GM12801 (cell line): ENCODE measurements around the gene ITGA8.

Experiments used
- TF ChIP-seq, protein P1 (sequence below): IDR thresholded peaks from one replicate; pipeline ENCODE4 v1.5.1; 2011; ENCODE audit warnings: control low read depth; ENCODE audit not compliant: insufficient read length; ENCODE audit errors: extremely low read depth

The ITGA8 gene

DNA sequence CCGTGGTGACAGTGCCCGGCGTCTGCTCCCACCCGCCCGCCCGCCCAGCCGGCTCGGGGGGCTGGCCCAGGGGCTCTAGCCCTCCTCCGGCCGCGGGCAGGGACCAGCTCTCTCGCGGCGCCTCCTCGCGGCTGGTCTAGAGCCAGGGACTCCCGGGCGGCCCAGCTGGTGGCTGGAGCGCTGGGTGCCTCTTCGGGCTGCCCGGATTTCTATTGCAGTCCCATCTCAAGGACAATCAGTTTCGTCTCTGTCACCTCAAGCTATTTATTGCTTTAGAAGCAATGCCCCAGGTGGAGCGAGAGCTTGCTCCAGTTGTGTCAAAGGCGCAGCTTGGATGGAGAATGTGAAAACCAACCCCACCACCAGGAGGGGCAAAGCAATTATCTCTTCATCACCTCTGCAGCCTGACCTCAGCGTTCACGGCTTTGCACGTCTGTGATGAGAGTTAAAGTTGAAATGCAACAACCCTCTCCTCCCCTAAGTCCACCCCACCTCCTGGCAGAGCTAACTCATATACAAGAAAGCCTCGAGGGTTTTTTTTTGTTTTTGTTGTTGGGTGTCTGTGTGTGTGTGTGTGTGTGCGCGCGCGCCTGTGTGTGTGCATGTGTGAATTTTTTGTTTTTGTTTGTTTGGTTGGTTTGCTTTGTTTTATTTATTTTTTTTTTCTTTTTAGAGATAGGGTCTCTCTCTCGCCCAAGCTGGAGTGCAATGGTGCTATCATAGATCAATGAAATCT is at the start of gene ITGA8:
TSS of gene ITGA8 (minus strand) at position 24 of the 736 bp plus-strand sequence. CDS start 151 bp downstream, outside the sequence.
- TF ChIP-seq, protein P1, sequence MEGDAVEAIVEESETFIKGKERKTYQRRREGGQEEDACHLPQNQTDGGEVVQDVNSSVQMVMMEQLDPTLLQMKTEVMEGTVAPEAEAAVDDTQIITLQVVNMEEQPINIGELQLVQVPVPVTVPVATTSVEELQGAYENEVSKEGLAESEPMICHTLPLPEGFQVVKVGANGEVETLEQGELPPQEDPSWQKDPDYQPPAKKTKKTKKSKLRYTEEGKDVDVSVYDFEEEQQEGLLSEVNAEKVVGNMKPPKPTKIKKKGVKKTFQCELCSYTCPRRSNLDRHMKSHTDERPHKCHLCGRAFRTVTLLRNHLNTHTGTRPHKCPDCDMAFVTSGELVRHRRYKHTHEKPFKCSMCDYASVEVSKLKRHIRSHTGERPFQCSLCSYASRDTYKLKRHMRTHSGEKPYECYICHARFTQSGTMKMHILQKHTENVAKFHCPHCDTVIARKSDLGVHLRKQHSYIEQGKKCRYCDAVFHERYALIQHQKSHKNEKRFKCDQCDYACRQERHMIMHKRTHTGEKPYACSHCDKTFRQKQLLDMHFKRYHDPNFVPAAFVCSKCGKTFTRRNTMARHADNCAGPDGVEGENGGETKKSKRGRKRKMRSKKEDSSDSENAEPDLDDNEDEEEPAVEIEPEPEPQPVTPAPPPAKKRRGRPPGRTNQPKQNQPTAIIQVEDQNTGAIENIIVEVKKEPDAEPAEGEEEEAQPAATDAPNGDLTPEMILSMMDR, result no peak

DNA sequence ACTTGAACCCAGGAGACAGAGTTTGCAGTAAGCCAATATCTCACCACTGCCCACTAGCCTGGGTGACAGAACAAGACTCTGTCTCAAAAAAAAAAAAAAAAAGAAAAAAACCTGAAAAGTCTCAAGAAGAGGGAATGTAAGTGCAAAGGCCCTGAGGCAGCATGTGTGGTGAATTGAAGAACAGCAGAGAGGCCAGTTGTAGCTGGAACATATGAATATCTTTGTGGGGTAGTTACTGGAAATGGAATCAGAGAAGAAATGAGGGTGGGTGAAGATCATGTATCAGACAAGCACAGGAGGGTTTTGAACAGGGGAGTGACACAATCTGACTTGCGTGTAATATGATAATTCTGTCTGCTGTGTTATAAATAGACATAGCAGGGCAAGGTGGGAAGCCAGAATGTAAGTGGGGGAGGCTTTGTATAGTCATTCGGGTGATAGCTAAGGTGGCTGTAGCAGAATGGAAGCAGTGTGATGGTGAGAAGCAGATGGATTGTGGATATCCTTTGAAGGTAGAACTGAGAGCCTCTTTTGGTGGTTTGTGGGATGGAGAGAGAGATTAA is 45.3 kb upstream of the ITGA8 start:
- TF ChIP-seq, protein P1, result no peak

DNA sequence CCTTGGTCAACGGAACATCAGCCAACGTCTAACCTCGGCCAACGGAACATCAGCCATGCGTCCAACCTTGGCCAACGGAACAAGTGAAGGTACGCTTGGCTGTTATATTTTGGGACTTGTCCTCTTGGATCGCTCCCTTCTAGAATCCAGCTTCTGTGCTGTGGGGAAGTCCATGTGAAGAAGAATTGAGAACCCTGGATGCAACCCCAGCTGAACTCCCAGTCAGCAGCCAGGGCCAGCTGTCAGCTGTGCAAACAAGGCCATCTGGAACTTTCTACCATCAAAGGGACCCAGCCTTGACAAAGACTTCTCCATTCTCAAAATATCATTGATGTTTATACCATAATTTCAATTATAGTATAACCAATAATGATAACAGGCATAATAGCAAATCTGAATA is 43.3 kb upstream of the ITGA8 start:
- TF ChIP-seq, protein P1, result no peak

DNA sequence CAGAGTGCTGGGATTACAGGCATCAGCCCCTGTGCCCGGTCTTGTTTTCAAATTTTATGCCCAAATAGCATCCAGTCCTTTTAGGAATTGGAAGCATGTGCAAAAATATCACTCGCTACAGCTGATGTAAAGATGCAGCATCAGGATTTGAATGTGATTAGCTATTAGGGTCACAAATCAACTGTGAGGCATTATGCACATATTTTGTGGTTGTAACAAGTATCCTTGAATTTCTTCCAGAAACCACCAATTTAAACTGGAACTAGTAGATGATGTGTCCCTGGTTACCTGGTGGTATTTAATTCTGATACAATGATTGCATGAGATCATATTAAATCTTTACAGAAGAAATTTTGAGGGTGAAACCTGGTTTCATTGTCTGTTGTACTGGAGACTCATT is 41.0 kb upstream of the ITGA8 start:
- TF ChIP-seq, protein P1, result no peak

DNA sequence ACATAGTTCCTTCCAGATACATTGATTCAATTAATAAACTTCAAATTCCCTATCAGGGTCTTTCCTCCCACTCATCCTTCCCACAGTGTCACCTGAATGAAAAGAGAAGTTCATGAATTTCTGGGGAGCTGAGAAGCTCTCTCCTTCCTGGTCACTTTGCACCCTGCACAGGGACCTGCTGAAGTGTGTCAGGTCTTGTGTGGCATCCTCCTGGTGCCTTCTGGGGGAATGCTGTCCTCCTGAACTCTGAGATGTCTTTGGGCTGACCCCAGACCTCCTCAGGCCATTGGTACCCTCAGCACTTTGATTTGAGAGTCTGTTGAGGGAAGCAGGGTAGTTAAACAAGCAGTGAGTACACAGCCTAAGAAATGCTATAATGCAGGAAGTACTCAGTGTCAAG is 39.5 kb upstream of the ITGA8 start:
- TF ChIP-seq, protein P1, result no peak

DNA sequence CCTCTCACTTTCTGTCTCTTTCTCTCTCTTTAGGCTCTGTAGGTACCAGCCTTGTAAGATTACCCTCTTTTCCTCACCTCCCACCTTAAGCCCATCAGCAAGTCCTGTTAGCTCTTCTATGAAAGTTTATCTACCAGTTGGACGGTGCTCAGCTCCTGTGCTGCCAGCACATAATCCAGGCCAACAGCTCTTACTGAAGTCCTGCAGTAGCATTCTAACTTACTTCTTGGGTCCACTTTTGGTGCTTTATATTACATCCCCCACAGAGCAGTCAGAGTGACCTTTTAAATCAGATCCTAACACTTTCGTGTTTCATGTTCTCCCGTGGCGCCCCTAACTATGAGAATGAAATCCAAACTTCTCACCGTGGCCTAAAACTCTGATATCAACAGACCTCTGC is 38.9 kb upstream of the ITGA8 start:
- TF ChIP-seq, protein P1, result no peak

DNA sequence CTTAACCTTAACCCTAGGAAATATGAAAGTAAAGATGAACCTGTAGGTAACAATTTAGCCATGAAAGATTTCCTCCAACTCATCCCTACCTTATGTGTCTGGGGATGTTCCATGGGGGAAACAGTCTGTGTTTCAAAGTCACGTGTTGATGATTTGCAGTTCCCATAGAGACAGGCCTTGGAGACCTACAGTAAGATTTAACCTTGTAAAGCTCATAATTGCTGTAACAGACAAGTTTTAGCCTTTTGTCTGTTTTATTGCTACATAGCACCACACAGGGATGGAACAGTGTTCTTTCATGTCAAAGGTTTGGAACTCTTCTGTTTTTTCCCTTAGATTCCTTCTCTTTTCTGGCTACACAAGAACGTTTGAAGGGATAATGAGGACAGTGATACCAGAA is 35.2 kb upstream of the ITGA8 start:
- TF ChIP-seq, protein P1, result no peak
